ENCODE results near the gene SLC16A9. TPM values are rescaled to one million over a fixed set of nuclear protein-coding genes. Genes with fewer than 3 reads are reported as not detected.
A peak's percentile ranks its signal among the peaks of the same experiment; 100 is the strongest.
"Not testable (repeated sequence)": the region's sequence is repeated elsewhere in the genome, so short reads cannot be mapped to it uniquely, and the experiment has no call there.

The SLC16A9 gene
- total RNA-seq, 3 donors from 2014 or later, result 7.2 to 34.9 (median 28.8) TPM

- Histone ChIP-seq H3K9me3 (peaks cover 3% of the 10 kb centered on the region), H3K4me3 (no peak overlapping the region), H3K36me3 (ENCODE audit: low read depth) (no peaks in the 10 kb centered on the region), H3K4me1 (ENCODE audit: low read depth) (no peaks in the 10 kb centered on the region)
- peak; percentile 40 for ATAC-seq
- intact Hi-C loops (cut with DNase I, micrococcal nuclease), result no loop called here
- DNase-seq, result no peak
- TF ChIP-seq CTCF (IDR thresholded peaks at IDR 0.05), result no peak
Observed at GRCh38 chr10:59741048-59741447, 31.4 kb upstream of the SLC16A9 start.

- peak; percentile 28 for ATAC-seq
- TF ChIP-seq CTCF (IDR thresholded peaks at IDR 0.05), result no peak
- Histone ChIP-seq H3K4me1 (ENCODE audit: low read depth) (no peaks in the 10 kb centered on the region), H3K36me3 (ENCODE audit: low read depth) (no peaks in the 10 kb centered on the region), H3K4me3 (no peak overlapping the region), H3K9me3 (no peaks in the 10 kb centered on the region)
- DNase-seq, result no peak
- intact Hi-C loops (cut with DNase I, micrococcal nuclease), result no loop called here
Observed at GRCh38 chr10:59736749-59737148, 27.1 kb upstream of the SLC16A9 start.

GRCh38 chr10:59735296-59735695 is 25.6 kb upstream of the SLC16A9 start:
- ATAC-seq (no peak), DNase-seq (no peak)
- intact Hi-C loops (cut with DNase I, micrococcal nuclease), result no loop called here

GRCh38 chr10:59734014-59734462 is 24.4 kb upstream of the SLC16A9 start:
- intact Hi-C loops (cut with DNase I, micrococcal nuclease), result no loop called here
- ATAC-seq, result no peak
- no peak overlapping the region for H3K4me3 ChIP-seq
- H3K36me3 ChIP-seq (ENCODE audit: low read depth), result no peaks in the 10 kb centered on the region
- no peaks in the 10 kb centered on the region for H3K4me1 ChIP-seq (ENCODE audit: low read depth)
- no peak for TF ChIP-seq CTCF (IDR thresholded peaks at IDR 0.05)
- no peaks in the 10 kb centered on the region for H3K9me3 ChIP-seq
- no peak for DNase-seq

More at GRCh38 chr10:59735296-59735695, 25.6 kb upstream of the SLC16A9 start:
- Histone ChIP-seq H3K4me3 (no peak overlapping the region), H3K9me3 (no peaks in the 10 kb centered on the region), H3K4me1 (ENCODE audit: low read depth) (no peaks in the 10 kb centered on the region), H3K36me3 (ENCODE audit: low read depth) (no peaks in the 10 kb centered on the region)
- no peak for TF ChIP-seq CTCF (IDR thresholded peaks at IDR 0.05)

- H3K4me3 ChIP-seq; H3K36me3 ChIP-seq (ENCODE audit: low read depth); ATAC-seq; H3K9me3 ChIP-seq; DNase-seq; intact Hi-C loops (cut with DNase I, micrococcal nuclease); H3K4me1 ChIP-seq (ENCODE audit: low read depth): not testable (repeated sequence)
Observed at GRCh38 chr10:59733321-59734013, 23.8 kb upstream of the SLC16A9 start.

- H3K36me3 ChIP-seq (ENCODE audit: low read depth); H3K4me3 ChIP-seq; DNase-seq; ATAC-seq; H3K4me1 ChIP-seq (ENCODE audit: low read depth); intact Hi-C loops (cut with DNase I, micrococcal nuclease); H3K9me3 ChIP-seq: not testable (repeated sequence)
Observed at GRCh38 chr10:59732849-59733248, 23.2 kb upstream of the SLC16A9 start.

GRCh38 chr10:59729167-59729566 is 19.5 kb upstream of the SLC16A9 start:
- H3K4me3 ChIP-seq; DNase-seq; intact Hi-C loops (cut with DNase I, micrococcal nuclease); H3K36me3 ChIP-seq (ENCODE audit: low read depth); ATAC-seq; H3K9me3 ChIP-seq: not testable (repeated sequence)
- peaks cover 14% of the 10 kb centered on the region for H3K4me1 ChIP-seq (ENCODE audit: low read depth)

Measured in mucosa of descending colon (tissue), 3 donors.